ENCODE measurements around the gene MRPL11.

- TF ChIP-seq CTCF (IDR thresholded peaks at IDR 0.05 in 8 of 11, conservative IDR thresholded peaks at IDR 0.05 in 3 of 11) (no peak), POLR2A (IDR thresholded peaks at IDR 0.05) (no peak)
These were observed 30.8 kb upstream of the MRPL11 start for GRCh38 chr11:66469441-66469840.

Measured in spleen (tissue), 7 donors.